GM12875 (cell line): ENCODE results near the gene REPS2.

ENCODE experiments used
- H3K4me3 ChIP-seq: one replicate; pipeline ENCODE4 v1.5.1; 2011; ENCODE audit warnings: low read depth, low read length, control low read depth
- CTCF ChIP-seq: IDR thresholded peaks from 2 replicates; pipeline ENCODE4 v1.5.1; 2011; ENCODE audit warnings: low read depth, mild to moderate bottlenecking, control low read depth, inconsistent platforms, low read length, moderate library complexity, borderline replicate concordance; ENCODE audit not compliant: insufficient read depth

Gene REPS2

GRCh38 chrX:17164941-17165340 lies 218.5 kb downstream of the REPS2 start:
- no peak for TF ChIP-seq CTCF

GRCh38 chrX:17167915-17168314 lies 221.5 kb downstream of the REPS2 start:
- no peak overlapping the region for H3K4me3 ChIP-seq
- no peak for TF ChIP-seq CTCF

More at GRCh38 chrX:17164941-17165340, 218.5 kb downstream of the REPS2 start:
- no peak overlapping the region for H3K4me3 ChIP-seq

GRCh38 chrX:17170973-17171372 lies 224.5 kb downstream of the REPS2 start:
- no peak for TF ChIP-seq CTCF
- no peak overlapping the region for H3K4me3 ChIP-seq

GRCh38 chrX:17174671-17175070 lies 228.2 kb downstream of the REPS2 start:
- TF ChIP-seq CTCF, result no peak
- H3K4me3 ChIP-seq, result no peak overlapping the region

- TF ChIP-seq CTCF, result no peak
- H3K4me3 ChIP-seq, result no peak overlapping the region
Measured at GRCh38 chrX:17182317-17182716, 235.9 kb downstream of the REPS2 start.

GRCh38 chrX:17183566-17183965 lies 237.1 kb downstream of the REPS2 start:
- no peak overlapping the region for H3K4me3 ChIP-seq
- no peak for TF ChIP-seq CTCF

GRCh38 chrX:17185431-17185830 lies 239.0 kb downstream of the REPS2 start:
- no peak for TF ChIP-seq CTCF
- no peak overlapping the region for H3K4me3 ChIP-seq
